ENCODE results near the gene ARHGAP30.
A peak's percentile ranks its signal among the peaks of the same experiment; 100 is the strongest.
"Not testable (repeated sequence)": the region's sequence is repeated elsewhere in the genome, so short reads cannot be mapped to it uniquely, and the experiment has no call there.

The ARHGAP30 gene

GRCh38 chr1:161069731-161070270 lies at the start of gene ARHGAP30:
Gene ARHGAP30, minus strand, starts transcription at chr1:161069891. Its CDS starts 267 bp downstream, at chr1:161069624.
- DNase-seq: peak; percentile 96

GRCh38 chr1:161117759-161118581 lies 48.3 kb upstream of the ARHGAP30 start, which contains the start of the genes NIT1 and PFDN2:
Gene NIT1, plus strand, starts transcription at chr1:161118105. Its CDS starts 72 bp downstream, at chr1:161118177.
Gene PFDN2, minus strand, starts transcription at chr1:161118037. Its CDS starts 11 bp downstream, at chr1:161118026.
- peak; percentile 82 for DNase-seq

GRCh38 chr1:161115961-161116360 lies 46.3 kb upstream of the ARHGAP30 start:
- DNase-seq: not testable (repeated sequence)

- DNase-seq: no peak
Observed at GRCh38 chr1:161115132-161115711, 45.5 kb upstream of the ARHGAP30 start.

- no peak for DNase-seq
Observed at GRCh38 chr1:161114556-161114955, 44.9 kb upstream of the ARHGAP30 start.

- no peak for DNase-seq
Observed at GRCh38 chr1:161113915-161114314, 44.2 kb upstream of the ARHGAP30 start.

GRCh38 chr1:161111527-161111926 lies 41.8 kb upstream of the ARHGAP30 start:
- DNase-seq: no peak

- DNase-seq: no peak
Observed at GRCh38 chr1:161111117-161111516, 41.4 kb upstream of the ARHGAP30 start.

- no peak for DNase-seq
Observed at GRCh38 chr1:161106431-161106830, 36.7 kb upstream of the ARHGAP30 start.

GRCh38 chr1:161100556-161100955 lies 30.9 kb upstream of the ARHGAP30 start:
- no peak for DNase-seq

GRCh38 chr1:161099090-161099802 lies 29.6 kb upstream of the ARHGAP30 start:
- no peak for DNase-seq

GRCh38 chr1:161098210-161099068 lies 28.7 kb upstream of the ARHGAP30 start, which contains the start of gene KLHDC9:
Gene KLHDC9, plus strand, starts transcription at chr1:161098361. Its CDS starts 175 bp downstream, at chr1:161098536.
- peak; percentile 79 for DNase-seq

- DNase-seq: peak; percentile 29
Observed at GRCh38 chr1:161096530-161096929, 26.8 kb upstream of the ARHGAP30 start.

GRCh38 chr1:161096015-161096414 lies 26.3 kb upstream of the ARHGAP30 start:
- DNase-seq: no peak

GRCh38 chr1:161095230-161095629 lies 25.5 kb upstream of the ARHGAP30 start:
- no peak for DNase-seq

GRCh38 chr1:161094481-161094880 lies 24.8 kb upstream of the ARHGAP30 start:
- no peak for DNase-seq

- no peak for DNase-seq
Observed at GRCh38 chr1:161092621-161093028, 22.9 kb upstream of the ARHGAP30 start.

GRCh38 chr1:161091796-161092507 lies 22.3 kb upstream of the ARHGAP30 start:
- no peak for DNase-seq

GRCh38 chr1:161091093-161091492 lies 21.4 kb upstream of the ARHGAP30 start:
- DNase-seq: no peak

- no peak for DNase-seq
Observed at GRCh38 chr1:161090617-161091016, 20.9 kb upstream of the ARHGAP30 start.

GRCh38 chr1:161089938-161090337 lies 20.2 kb upstream of the ARHGAP30 start:
- no peak for DNase-seq

All from CD4-positive, alpha-beta T cell treated with Interleukin-15 for 1 hour (primary cell).